ENCODE measurements around the gene AAGAB.

DNA sequence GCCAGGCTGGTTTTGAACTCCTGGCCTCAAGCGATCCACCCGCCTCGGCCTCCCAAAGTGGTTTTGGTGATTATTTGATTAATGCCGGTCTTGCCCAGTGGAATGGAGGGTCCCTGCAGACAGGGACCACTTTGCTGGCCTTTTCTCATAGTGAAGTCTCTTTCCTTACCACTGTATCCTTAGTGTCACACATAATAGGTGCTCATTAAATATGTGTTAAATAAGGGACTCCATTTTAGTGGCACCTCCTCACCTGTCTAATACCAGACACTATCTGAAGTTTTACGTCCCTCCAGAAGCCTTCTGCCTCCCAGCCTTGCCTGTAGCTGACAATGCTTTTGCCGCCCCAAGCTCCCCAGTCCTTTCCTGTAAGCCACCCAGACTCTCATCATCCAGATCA is 91.3 kb downstream of the AAGAB start:
- TF ChIP-seq, protein P1, sequence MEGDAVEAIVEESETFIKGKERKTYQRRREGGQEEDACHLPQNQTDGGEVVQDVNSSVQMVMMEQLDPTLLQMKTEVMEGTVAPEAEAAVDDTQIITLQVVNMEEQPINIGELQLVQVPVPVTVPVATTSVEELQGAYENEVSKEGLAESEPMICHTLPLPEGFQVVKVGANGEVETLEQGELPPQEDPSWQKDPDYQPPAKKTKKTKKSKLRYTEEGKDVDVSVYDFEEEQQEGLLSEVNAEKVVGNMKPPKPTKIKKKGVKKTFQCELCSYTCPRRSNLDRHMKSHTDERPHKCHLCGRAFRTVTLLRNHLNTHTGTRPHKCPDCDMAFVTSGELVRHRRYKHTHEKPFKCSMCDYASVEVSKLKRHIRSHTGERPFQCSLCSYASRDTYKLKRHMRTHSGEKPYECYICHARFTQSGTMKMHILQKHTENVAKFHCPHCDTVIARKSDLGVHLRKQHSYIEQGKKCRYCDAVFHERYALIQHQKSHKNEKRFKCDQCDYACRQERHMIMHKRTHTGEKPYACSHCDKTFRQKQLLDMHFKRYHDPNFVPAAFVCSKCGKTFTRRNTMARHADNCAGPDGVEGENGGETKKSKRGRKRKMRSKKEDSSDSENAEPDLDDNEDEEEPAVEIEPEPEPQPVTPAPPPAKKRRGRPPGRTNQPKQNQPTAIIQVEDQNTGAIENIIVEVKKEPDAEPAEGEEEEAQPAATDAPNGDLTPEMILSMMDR (IDR thresholded peaks at IDR 0.05; ENCODE audit: low read length), result no peak
- TF ChIP-seq EZH2 (optimal IDR thresholded peaks at IDR 0.05; ENCODE audit: low read depth, low read length), result no peak
